ENCODE data around the gene HAGHL. TPM values are rescaled to one million over a fixed set of nuclear protein-coding genes. Genes with fewer than 3 reads are reported as not detected.
A peak's percentile ranks its signal among the peaks of the same experiment; 100 is the strongest.

Gene HAGHL
- total and polyA plus RNA-seq, 12 donors: 0.35 to 63.5 (median 6.0) TPM; not detected in 1

GRCh38 chr16:680967-681745 lies 45.8 kb upstream of the HAGHL start:
- Histone ChIP-seq H3K27ac (peak overlapping the region; percentile 71 to 94 (median 86)), H3K27me3 (no peaks in the 10 kb centered on the region), H3K4me3 (peak overlapping the region; percentile 27 to 99 (median 46)), H3K36me3 (replicated peaks in 1 of 2) (peaks cover 0 to 19% of the 10 kb centered on the region in 2 donors), H3K9me3 (replicated peaks in 1 of 3) (no peaks in the 10 kb centered on the region), H3K4me1 (replicated peaks in 1 of 2) (peaks cover 27 to 41% of the 10 kb centered on the region in 2 donors)
- DNase-seq: peak; percentile 78 to 89 (median 87)
- 37 to 62% (median 41%) methylated on average over 21 to 44 of the region's 44 CpGs for WGBS, 4 donors
- intact Hi-C loops (cut with DNase I): no loop called here
- peak in 1 of 2 donors; percentile 34 for TF ChIP-seq POLR2A (IDR thresholded peaks at IDR 0.05)
- peak in 1 of 6 experiments; percentile 5 for TF ChIP-seq CTCF (IDR thresholded peaks at IDR 0.05)

DNA sequence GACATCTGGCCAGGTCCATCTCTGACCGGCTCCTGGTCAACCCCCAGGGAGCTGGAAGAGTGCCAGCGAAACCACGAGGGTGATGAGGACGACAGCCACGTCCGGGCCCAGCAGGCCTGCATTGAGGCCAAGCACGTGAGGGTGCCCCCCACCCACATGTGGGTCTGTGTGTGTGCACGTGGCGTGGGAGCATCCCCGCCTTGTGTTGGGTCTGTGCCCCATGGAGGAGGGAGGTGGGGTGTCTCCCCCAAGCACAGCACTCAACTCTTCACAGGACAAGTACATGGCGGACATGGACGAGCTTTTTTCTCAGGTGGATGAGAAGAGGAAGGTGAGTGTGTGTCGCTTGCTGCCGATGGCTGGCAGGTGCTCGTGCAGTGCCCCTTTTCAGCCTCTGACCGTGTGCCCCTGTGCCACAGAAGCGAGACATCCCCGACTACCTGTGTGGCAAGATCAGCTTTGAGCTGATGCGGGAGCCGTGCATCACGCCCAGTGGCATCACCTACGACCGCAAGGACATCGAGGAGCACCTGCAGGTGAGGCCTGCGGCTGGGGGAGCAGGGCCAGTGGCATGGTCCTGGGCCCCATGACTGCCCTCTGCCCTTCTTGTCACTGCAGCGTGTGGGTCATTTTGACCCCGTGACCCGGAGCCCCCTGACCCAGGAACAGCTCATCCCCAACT lies 45.0 kb upstream of the HAGHL start:
- DNase-seq: peak in 2 of 7 donors; percentile 59 to 74
- TF ChIP-seq CTCF (IDR thresholded peaks at IDR 0.05): no peak
- TF ChIP-seq POLR2A (IDR thresholded peaks at IDR 0.05): no peak
- Histone ChIP-seq H3K4me1 (replicated peaks in 1 of 2) (peaks cover 27 to 41% of the 10 kb centered on the region in 2 donors), H3K4me3 (peak overlapping the region in 1 of 4 donors; percentile 99), H3K27ac (peak overlapping the region in 1 of 5 donors; percentile 94), H3K9me3 (replicated peaks in 1 of 3) (no peaks in the 10 kb centered on the region), H3K36me3 (replicated peaks in 1 of 2) (peaks cover 0 to 26% of the 10 kb centered on the region in 2 donors), H3K27me3 (no peaks in the 10 kb centered on the region)
- intact Hi-C loops (cut with DNase I): no loop called here
- 69 to 73% (median 71%) methylated on average over 15 to 28 of the region's 28 CpGs for WGBS, 4 donors

DNA sequence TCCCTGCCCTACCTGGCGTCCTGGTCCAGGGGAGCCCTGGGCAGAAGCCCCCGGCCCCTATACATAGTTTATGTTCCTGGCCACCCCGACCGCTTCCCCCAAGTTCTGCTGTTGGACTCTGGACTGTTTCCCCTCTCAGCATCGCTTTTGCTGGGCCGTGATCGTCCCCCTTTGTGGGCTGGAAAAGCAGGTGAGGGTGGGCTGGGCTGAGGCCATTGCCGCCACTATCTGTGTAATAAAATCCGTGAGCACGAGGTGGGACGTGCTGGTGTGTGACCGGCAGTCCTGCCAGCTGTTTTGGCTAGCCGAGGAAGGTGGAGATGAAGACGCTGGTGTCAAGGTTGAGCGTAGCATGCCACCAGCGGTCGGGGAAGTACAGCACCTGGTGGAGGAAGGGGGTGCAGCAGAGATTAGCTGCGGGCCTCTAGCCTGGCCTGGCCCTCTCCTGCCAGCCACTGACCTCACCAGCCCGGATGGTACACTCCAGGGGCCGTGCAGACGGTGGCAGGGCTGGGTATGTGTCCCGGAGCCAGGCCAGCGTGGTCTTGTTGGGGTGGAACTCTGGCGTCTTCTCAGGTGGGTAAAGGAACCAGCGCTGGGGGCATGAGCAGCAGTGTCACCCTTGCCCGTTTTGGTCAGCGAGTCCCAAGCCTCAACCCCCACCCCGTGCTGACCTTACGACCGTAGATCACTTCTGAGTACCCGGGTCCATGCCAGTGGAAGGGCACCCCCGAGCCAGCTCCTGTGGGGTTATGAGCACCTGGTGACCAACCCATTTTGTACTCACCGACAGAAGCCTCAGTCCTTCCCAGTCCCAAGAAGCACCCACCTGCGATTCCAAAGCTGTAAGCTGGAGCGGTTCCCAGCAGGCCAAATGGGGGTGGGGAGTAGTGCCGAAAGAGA lies 44.2 kb upstream of the HAGHL start:
- DNase-seq: peak in 1 of 7 donors; percentile 36
- peak in 1 of 2 donors; percentile 6 for TF ChIP-seq POLR2A (IDR thresholded peaks at IDR 0.05)
- peak in 1 of 6 experiments; percentile 3 for TF ChIP-seq CTCF (IDR thresholded peaks at IDR 0.05)
- H3K9me3 ChIP-seq (replicated peaks in 1 of 3): no peaks in the 10 kb centered on the region
- no peak overlapping the region for H3K4me3 ChIP-seq
- H3K36me3 ChIP-seq (replicated peaks in 1 of 2): peaks cover 0 to 35% of the 10 kb centered on the region in 2 donors
- H3K27me3 ChIP-seq: no peaks in the 10 kb centered on the region
- intact Hi-C loops (cut with DNase I): no loop called here
- H3K4me1 ChIP-seq (replicated peaks in 1 of 2): peaks cover 27 to 41% of the 10 kb centered on the region in 2 donors
- 68 to 77% (median 70%) methylated on average over 32 to 36 of the region's 36 CpGs for WGBS, 4 donors
- H3K27ac ChIP-seq: peak overlapping the region in 2 of 5 donors; percentile 38 to 79

Measured in adrenal gland (tissue), 12 donors.